ENCODE measurements around the gene RPRD1A.

- TF ChIP-seq, protein P1, sequence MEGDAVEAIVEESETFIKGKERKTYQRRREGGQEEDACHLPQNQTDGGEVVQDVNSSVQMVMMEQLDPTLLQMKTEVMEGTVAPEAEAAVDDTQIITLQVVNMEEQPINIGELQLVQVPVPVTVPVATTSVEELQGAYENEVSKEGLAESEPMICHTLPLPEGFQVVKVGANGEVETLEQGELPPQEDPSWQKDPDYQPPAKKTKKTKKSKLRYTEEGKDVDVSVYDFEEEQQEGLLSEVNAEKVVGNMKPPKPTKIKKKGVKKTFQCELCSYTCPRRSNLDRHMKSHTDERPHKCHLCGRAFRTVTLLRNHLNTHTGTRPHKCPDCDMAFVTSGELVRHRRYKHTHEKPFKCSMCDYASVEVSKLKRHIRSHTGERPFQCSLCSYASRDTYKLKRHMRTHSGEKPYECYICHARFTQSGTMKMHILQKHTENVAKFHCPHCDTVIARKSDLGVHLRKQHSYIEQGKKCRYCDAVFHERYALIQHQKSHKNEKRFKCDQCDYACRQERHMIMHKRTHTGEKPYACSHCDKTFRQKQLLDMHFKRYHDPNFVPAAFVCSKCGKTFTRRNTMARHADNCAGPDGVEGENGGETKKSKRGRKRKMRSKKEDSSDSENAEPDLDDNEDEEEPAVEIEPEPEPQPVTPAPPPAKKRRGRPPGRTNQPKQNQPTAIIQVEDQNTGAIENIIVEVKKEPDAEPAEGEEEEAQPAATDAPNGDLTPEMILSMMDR (IDR thresholded peaks at IDR 0.05; ENCODE audit: low read depth, low read length): no peak
- no peak for TF ChIP-seq POLR2A (IDR thresholded peaks at IDR 0.05; ENCODE audit: extremely low read depth, insufficient read length)
Measured at GRCh38 chr18:36047521-36047920, 19.8 kb downstream of the RPRD1A start.

All from NB4 (cell line).